Ecto neural progenitor cell (in vitro differentiated cells): ENCODE data around the gene ARID5B.
"Not testable (repeated sequence)": the region's sequence is repeated elsewhere in the genome, so short reads cannot be mapped to it uniquely, and the experiment has no call there.

ENCODE experiments used
- DNase-seq: peaks from one replicate; pipeline ENCODE4 v3.0.0-alpha.2; 2018; ENCODE audit warnings: low spot score

The ARID5B gene

DNA sequence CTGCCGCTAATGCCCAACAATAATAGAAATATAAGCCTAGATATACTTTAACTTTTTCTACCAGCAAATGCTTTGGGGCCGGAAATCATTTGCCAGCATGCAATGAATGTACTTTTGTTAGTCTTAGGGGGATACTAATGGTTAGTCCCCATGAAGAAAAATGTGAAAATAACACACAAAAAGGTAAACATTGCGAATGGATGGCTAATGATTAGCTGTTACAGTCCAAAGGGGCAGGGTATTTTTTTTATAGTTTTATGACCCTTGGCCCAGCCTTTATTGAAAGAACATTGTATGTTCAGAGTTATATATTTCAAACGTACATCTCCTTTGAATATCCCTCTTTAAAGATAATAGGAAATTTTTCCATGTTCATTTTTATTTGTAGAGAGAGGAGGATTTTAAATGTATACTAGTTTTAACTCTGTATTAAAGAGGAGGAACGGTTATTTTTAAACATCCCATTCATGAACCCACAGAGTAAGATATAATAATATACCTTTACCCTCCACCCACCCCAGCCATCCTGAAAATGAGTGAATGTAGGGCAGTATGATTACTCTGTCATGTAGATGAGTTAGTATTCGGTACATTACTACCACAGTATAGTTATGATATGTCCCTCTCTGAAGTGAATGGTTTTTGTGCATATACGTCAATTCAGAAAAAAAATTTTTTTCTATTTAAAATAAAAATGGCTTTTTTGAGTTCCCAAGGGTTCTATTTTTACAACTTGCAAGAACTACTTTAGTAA, 63.6 kb downstream of the ARID5B start:
- DNase-seq: no peak

- DNase-seq: no peak
Measured at GRCh38 chr10:61965703-61966395, 64.3 kb downstream of the ARID5B start.

DNA sequence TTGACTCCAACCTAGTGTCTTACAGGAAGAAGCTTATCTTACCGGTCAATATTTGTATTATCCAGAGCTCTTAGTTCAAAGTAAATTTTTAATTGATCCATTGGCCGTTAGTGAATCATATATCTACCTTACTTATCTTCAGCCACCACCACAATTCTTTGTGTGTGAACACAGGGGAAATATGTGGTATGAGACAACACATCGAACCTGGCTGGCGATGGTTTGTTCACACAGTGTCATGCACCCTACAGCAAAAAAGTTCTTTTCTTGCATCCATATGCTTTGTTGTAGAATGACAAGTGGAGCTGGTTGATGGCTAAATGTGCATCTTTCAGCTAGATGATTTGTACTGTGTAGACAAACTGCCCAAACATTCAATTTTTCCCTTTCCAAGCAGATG, 65.8 kb downstream of the ARID5B start:
- DNase-seq: no peak

DNA sequence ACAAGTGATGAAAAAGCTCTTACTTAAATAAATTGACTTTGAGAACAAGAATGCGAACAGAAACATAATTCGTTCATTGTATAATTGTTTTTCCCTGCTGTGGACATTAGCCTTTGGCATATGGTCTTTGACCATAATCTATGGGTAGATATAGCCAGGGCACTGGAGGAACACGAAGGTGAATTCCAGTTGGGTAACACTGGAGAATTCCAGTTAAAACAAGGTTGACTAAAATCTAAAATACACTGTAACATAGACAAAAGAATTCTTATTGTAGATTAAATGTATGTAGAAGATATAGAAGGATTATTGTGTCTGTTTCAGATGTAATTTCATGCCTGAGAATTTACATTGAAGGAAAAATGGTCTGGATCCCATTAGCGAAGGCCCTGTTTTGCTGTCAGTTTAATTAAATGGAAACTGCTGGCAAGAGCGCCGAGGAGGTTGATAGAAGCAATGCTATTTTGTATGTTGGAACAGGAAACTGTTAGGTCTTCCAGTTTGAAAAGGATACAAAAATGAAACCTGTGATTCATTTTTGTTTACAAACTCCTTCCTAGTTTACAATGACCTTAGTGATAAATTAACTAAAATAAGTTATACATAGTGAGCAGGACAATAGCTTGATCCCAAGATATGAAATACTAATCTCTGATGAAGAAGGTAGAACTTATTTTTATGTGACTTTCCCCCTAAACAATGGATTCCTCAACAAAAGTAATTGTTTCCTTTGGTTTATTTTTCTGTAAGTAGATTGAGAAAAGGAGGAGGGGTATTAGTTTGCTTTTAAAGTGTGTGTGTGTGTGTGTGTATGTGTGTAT, 68.9 kb downstream of the ARID5B start:
- DNase-seq: no peak

DNA sequence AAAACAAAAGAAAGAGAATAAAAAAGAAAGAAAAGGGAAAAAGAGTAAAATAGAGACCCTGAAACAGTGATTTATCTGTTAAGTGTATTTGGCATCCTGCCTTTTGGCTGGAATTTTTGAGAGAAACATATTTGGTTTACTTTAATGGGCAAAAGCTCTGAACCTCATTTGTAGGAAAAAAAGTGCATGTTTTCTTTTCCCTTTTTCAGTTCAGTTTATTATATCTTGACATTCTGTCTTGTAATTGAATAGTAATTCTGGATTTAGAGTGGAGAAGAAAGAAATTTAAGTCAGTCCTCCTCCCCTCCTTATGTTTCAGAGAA, 69.5 kb downstream of the ARID5B start:
- DNase-seq: no peak

GRCh38 chr10:61973169-61973568, 71.7 kb downstream of the ARID5B start:
- DNase-seq: no peak

GRCh38 chr10:61973906-61974305, 72.4 kb downstream of the ARID5B start:
- DNase-seq: no peak

- no peak for DNase-seq
Measured at GRCh38 chr10:61974601-61975390, 73.3 kb downstream of the ARID5B start.

DNA sequence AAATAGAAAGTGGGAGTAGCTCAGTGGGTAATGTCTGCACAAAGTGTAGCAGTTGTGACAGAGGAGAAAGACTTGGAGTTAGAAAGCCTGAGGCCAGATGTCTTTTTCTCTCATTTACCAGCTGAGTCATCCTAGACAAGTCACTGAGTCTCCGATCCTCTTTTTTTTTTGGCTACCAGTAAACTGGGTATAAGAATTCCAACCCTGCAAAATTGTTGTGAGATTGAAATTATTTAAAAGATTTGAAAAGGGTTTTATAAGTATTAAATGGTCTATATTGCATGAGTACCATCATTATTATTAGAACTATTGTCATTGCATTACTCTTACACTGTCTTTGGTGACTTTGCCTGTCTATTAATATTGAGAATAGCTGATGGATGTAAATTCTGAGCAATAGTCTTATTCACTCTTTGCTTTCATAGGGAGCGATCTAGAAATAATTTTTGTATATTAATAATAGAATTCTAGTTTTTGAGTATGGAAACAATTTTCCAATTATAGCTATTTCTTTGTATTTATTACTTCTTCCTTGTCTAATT, 74.0 kb downstream of the ARID5B start:
- no peak for DNase-seq

- DNase-seq: not testable (repeated sequence)
Measured at GRCh38 chr10:61976951-61977721, 75.6 kb downstream of the ARID5B start.

DNA sequence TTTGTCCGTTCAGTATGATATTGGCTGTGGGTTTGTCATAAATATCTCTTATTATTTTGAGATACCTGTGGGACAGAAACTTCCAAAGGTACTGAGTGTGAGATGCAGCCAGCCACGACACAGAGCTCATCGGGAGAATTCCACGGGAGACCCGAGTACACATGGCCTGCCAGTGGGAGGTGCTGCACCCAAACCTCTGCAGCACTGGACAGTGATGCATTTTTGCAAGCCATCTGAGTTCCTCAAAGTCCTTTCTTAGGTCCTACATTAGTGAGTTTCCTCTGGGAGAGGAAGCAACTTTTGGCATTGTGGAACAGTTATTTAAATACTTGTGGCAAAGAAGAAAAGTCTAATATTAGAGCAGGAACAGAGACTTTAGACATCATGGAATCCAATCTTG, 77.5 kb downstream of the ARID5B start:
- DNase-seq: no peak

GRCh38 chr10:61981460-61981859, 80.0 kb downstream of the ARID5B start:
- DNase-seq: no peak

GRCh38 chr10:61983255-61983654, 81.8 kb downstream of the ARID5B start:
- DNase-seq: no peak

DNA sequence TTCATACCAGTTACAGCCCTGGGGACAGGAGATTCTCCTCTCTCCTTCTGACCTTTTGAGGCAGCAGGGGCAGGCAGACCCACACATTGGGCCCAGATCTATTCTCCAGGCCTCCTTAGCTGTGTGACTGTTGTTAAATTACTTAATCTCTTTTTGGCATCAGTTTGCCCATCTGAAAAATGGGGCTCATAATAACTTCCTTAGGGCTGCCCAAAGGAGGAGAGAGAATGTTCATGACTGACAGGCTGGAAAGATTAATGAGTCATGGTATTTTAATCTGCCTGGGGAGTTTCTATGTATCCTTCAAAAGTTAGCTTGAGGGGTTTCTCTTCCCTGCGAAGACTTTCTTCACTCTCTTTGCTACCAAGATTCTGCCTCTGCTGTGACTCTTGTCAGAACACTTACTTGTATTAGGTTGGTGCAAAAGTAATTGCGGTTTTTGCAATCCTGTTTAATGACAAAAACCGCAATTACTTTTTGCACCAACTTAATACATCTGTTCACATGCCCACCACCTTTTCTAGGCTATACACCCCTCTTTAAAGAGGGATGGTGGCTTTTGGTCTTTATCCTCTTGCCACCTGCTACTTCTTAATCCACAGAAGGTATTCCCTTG, 83.4 kb downstream of the ARID5B start:
- no peak for DNase-seq

DNA sequence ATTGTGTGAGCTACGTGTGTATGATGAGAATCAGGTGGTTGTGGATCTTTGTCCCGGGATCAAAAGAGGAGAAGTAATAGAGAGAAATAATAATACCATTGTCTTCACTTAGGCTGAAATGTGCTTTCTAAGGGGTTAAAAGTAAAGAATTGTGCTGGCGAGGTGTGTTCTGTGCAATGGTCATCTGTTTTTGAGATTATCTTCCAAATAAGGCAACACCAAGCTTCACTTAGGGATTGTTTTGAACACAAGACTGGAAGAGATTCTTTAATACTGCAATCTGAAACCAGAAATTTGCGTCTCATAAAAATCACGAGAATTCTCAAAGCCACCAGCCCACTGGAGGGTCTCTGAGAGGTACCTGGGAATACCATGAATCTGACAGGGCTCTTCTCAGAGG, 84.2 kb downstream of the ARID5B start:
- no peak for DNase-seq

DNA sequence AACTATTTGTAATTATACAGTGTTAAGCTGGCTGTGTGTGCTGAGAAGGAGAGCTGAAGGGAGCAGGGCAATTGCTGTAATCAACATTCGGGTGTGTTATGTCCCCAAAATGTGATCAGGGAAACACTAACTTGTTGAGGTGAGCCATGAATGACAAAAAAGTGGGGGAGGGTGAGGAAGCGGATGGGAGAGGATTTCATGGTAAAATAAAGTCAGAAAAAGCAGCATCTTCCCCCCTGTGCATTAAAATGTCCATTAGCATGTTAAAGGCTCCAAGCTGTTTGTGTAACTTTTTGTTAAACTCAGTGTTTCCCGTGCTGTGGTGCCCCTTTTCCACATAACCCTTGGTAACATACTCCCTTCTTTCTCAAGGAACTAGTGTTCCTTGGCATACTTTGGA, 84.9 kb downstream of the ARID5B start:
- DNase-seq: no peak

DNA sequence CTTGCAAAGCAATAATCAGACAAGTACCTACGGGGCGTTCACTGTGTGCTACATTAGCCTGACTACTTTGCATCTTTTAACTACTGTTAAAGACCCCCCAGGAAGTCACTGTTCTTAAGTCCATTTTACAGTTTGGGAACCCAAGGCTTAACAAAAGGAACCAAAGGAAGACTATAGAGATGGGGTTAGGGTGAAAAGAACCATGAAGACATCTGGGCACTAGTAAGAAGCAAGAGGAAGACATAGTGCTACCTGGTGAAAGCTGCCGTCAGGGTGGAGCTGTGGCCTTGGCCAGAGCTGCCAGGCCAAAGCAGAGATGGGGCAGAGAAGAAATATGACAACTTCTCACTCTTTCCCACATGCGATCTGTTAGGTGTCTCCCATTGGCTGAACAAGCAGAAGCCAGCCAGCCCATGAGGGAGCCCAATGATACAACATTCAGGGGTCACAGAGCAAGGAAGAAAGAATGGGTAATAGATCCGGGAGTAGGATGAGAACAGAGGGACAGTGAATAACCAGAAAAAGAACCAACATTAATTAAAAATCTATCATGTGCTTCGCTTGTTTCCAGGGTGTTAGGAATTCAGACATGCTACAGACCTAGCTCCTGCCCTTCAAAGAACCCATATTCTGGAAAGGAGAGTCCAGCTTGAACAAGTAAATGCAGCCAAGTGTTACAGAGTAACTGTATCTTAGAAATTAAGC, 85.4 kb downstream of the ARID5B start:
- DNase-seq: no peak

- no peak for DNase-seq
Measured at GRCh38 chr10:61987537-61987936, 86.0 kb downstream of the ARID5B start.

DNA sequence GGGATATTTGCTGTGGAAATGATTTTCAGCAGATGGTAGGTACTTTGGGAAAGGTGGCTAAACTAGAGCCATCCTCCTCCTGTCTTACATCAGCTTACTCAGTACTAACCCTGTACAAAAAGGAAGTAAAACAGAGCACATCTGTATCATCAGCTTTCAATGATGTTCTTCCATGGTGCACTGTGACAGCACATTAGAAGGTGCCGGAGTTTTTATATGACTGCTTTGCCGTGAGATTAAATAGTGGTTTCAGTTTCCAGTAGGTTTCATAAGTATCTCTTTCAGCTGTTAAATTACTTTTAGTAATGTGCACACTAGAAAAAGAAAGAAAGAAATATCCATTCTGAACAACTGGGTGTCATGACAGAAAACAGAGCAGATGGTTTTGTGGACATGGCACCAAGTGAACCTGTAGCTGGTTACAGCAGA, 86.5 kb downstream of the ARID5B start:
- no peak for DNase-seq
